Urinary bladder (tissue), 4 donors: ENCODE measurements around the gene DOLPP1. TPM values are rescaled to one million over a fixed set of nuclear protein-coding genes. Genes with fewer than 3 reads are reported as not detected.
"Not testable (repeated sequence)": the region's sequence is repeated elsewhere in the genome, so short reads cannot be mapped to it uniquely, and the experiment has no call there.

Experiments
- DNase-seq: peaks from one replicate; pipeline ENCODE4 v3.0.0-alpha.2; 2015; ENCODE audit errors: extremely low spot score
- H3K27ac ChIP-seq: one replicate; pipeline ENCODE4 v1.5.1; 2013; ENCODE audit warnings: low read depth, mild to moderate bottlenecking, moderate library complexity
- H3K36me3 ChIP-seq: one replicate; pipeline ENCODE4 v1.6.1; 2013; ENCODE audit warnings: mild to moderate bottlenecking, moderate library complexity; ENCODE audit not compliant: insufficient read depth
- H3K4me1 ChIP-seq: one replicate; pipeline ENCODE4 v1.6.1; 2013; ENCODE audit warnings: mild to moderate bottlenecking, moderate library complexity; ENCODE audit not compliant: insufficient read depth
- H3K4me3 ChIP-seq: one replicate; pipeline ENCODE4 v1.5.1; 2013; ENCODE audit warnings: low read depth, low read length
- WGBS: extraction: QIAGEN DNeasy Blood & Tissue Kit; methylation state at CpG from one replicate; pipeline ENCODE4 v1.1.7; 2013; 5-methylcytosine and 5-hydroxymethylcytosine counted together
- polyA plus RNA-seq: library from polyadenylated mRNA; stranded (reverse); fragments of 200-250 nt; gene quantifications from one replicate; pipeline ENCODE4 v1.2.3, GENCODE V29; 2013
- total RNA-seq: library from RNA; depleted of rRNA; stranded (reverse); fragments of >200 nt; gene quantifications from one replicate; pipeline ENCODE4 v1.2.3, GENCODE V29; 2014
- donor health status: healthy with polysubstance abuse.
- donor health status: healthy.

The DOLPP1 gene
- total and polyA plus RNA-seq, 2 donors: 9.0 to 10.5 TPM

DNA sequence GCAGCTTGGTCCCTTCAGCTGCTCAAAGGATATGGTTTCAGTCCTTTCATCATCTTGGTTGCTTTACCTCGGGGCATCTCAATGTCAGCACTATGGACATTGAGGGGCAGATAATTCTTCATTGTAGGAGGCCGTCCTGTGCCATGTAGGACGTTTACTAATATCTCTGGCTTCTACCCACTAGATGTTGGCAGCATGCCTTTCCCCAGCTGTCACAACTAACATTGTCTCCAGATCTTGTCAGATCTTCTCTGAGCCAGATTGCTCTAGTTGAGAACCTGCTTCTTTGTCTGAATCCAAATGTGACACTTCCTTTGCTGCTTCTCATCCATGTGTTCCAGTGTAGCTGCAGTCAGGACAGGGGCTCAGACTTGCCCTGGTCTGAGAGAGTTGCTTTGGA lies 40.6 kb downstream of the DOLPP1 start:
- Histone ChIP-seq H3K27ac (no peak overlapping the region), H3K4me1 (no peaks in the 10 kb centered on the region), H3K4me3 (no peak overlapping the region), H3K36me3 (peaks cover 2% of the 10 kb centered on the region)
- 54% methylated on average over 3 of the region's 3 CpGs for WGBS
- DNase-seq: no peak

DNA sequence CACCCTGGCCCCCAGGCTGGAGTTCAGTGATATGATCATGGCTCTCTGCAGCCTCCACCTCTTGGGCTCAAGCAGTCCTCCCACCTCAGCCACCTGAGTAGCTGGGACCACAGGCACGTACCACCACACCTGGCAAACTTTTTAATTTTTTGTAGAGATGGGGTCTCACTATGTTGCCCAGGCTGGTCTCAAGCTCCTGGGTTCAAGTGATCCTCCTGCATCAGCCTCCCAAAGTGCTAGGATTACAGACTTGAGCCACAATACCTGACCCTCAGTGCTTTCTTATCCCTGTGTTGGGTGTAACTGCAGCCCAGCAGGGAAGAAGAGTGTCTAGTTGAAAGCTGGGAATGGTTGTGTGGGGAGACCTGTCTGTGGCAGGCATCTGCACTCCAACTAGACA lies 41.2 kb downstream of the DOLPP1 start:
- WGBS: 96% methylated on average over 1 of the region's 1 CpG
- DNase-seq: no peak
- Histone ChIP-seq H3K27ac (no peak overlapping the region), H3K4me3 (no peak overlapping the region), H3K4me1 (no peaks in the 10 kb centered on the region), H3K36me3 (peaks cover 2% of the 10 kb centered on the region)

DNA sequence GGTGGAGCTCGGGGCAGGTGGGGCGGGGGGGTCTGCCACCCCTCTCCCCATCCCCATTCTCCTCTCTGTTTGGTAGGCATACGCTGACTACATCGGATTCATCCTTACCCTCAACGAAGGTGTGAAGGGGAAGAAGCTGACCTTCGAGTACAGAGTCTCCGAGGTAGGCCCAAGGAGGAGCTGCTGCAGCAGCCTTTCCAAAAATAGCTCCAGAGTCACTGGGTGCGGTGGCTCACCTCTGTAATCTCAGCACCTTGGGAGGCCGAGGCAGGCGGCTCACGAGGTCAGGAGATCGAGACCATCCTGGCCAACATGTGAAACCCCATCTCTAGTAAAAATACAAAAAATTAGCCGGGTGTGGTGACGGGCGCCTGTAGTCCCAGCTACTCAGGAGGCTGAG lies 42.1 kb downstream of the DOLPP1 start:
- not testable (repeated sequence) for H3K36me3 ChIP-seq, DNase-seq, H3K4me3 ChIP-seq, H3K4me1 ChIP-seq, H3K27ac ChIP-seq
- WGBS: 94% methylated on average over 15 of the region's 15 CpGs

DNA sequence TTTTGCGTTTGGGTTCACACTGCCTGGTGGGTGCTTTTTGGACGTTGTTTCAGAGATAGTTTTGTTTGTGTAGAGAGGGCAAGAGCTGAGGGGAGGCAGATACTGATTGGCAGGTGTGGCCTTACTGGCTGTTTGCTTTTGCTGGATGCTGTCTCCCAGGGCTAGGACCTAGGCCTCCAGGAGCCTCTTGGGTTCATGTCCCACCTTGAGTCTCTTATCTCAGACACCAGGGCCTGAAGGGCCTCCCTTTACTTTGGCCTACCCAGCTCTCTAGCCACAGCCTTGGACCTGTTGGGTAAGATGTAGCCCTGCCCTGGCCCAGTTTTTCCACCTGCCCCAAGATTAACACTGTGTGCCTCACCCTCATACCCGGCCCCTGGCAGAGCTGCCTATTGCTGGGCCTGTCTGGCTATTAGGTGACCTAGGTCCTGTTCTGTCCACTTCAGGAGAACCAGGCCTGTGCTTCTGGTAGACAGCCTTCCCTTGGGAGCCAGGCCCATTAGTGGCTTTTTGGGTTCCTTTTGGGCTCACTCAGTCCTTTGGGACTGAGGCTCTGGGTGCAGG lies 43.7 kb downstream of the DOLPP1 start:
- no peaks in the 10 kb centered on the region for H3K4me1 ChIP-seq
- 73% methylated on average over 3 of the region's 3 CpGs for WGBS
- no peak for DNase-seq
- no peak overlapping the region for H3K4me3 ChIP-seq
- H3K27ac ChIP-seq: no peak overlapping the region
- peaks cover 2% of the 10 kb centered on the region for H3K36me3 ChIP-seq

DNA sequence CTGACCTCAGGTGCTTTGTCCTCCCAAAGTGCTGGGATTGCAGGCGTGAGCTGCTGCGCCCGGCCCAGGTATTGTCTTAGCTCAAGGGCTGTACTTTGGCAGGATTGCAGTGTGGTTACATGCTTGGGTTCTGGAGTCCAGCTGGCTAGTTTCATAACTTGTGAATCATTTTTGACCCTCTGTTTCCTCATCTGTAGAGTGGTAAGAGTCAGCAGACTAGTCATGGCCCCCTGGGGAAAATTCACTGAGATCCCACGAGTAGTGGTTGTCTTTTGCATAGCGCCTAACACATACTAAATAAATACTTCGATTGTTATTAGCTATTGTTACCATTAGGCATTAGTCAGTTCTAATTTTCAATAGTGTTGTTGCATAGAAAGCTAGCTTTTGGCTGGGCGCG lies 44.6 kb downstream of the DOLPP1 start:
- Histone ChIP-seq H3K4me1 (no peaks in the 10 kb centered on the region), H3K27ac (no peak overlapping the region), H3K36me3 (peaks cover 2% of the 10 kb centered on the region), H3K4me3 (no peak overlapping the region)
- no peak for DNase-seq
- WGBS: 90% methylated on average over 8 of the region's 8 CpGs

DNA sequence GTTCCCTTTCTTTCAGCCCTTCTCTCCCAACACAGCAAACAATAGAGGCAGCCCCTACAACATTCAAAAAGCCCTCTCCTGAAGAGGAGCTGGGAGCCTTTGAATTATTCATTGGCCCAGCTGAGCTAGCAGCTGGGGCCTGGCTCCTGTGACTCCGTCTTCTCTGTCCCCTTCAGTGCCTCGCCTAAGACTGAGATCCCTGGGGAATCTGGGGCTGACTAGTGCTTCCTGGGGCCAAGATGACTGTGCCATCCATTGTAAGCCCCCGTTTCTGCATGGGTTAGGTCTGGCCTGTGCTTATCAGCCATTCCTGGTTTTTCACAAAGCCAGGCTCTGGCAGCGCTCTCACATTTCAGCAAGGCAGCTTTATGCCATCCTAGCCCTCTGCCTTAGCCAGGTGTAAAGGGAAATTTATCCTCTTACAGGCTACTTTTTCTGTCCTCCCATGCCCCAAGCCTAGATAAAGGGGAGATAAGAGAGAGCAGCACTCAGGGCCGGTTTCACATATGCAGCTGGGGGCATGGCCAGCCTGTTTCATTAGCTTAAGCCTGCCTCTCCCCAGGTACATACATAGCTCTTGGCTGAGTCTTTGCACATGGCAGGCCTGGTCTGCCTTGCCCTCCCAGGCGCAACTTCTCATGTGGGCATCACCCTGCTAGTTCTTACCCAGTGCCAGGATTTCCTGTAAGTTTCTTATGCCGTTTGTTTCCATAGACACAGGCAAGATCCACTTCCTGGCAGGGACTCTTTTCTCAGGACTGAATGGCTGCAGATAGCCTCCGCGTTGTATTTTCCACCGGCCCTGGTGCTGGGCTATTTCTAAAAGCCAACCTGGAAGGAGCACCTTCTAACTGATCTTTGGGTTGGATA lies 46.1 kb downstream of the DOLPP1 start:
- H3K4me3 ChIP-seq: no peak overlapping the region
- H3K36me3 ChIP-seq: peaks cover 2% of the 10 kb centered on the region
- no peak for DNase-seq
- WGBS: 78% methylated on average over 10 of the region's 10 CpGs
- no peak overlapping the region for H3K27ac ChIP-seq
- H3K4me1 ChIP-seq: no peaks in the 10 kb centered on the region

DNA sequence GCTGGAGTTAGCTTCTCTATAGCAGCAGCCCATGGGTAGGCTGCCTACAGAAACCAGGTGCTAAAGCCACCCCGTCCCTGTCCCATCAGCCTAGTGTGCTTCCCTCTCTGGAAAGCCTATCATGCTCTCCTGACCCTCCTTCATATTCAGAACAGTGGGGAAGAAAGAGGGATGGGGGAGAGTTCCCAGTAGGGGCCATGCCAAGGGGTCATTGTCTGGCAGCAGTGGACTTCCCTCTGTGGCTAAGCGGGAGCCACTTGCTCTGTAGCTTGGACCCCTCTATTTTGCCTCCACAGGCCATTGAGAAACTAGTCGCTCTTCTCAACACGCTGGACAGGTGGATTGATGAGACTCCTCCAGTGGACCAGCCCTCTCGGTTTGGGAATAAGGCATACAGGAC lies 47.8 kb downstream of the DOLPP1 start:
- H3K36me3 ChIP-seq: peaks cover 2% of the 10 kb centered on the region
- DNase-seq: no peak
- WGBS: 94% methylated on average over 5 of the region's 5 CpGs
- H3K4me3 ChIP-seq: no peak overlapping the region
- H3K27ac ChIP-seq: no peak overlapping the region
- no peaks in the 10 kb centered on the region for H3K4me1 ChIP-seq

DNA sequence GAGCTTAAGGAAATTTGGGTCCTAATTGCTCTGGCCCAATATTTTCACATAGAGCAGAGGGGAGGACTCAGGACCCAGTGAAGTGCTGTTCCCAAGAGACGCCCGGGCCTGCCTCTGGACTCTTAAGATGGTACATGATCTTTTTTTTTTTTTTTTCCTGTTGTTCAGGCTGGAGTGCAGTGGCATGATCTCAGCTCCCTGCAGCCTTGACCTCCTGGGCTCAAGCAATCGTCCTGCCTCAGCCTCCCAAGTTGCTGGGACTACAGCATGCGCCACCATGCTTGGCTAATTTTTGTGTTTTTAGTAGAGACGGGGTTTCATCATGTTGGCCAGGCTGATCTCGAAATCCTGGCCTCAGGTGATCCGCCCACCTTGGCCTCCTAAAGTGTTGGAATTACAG lies 49.4 kb downstream of the DOLPP1 start:
- not testable (repeated sequence) for H3K4me3 ChIP-seq, H3K36me3 ChIP-seq, H3K4me1 ChIP-seq, DNase-seq, H3K27ac ChIP-seq
- 93% methylated on average over 7 of the region's 7 CpGs for WGBS

DNA sequence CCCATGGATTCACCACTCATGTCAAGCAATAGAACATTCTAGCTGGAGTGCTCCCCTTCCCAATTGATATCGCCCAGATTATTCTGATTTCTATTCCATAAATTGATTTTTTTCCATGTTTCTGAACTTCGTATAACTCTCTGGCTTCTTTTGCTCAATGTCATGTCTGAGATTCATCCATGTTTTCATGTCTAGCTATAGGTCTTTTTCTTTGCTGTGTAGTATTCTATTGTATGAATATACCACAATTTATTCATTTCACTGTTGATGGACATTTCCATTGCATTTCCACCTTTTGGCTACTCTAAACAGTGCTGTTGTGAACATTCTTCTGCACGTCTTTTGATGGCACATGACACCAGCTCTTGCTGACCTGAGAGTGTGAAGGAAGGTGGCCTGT lies 49.9 kb downstream of the DOLPP1 start:
- H3K27ac ChIP-seq: no peak overlapping the region
- DNase-seq: no peak
- no peak overlapping the region for H3K4me3 ChIP-seq
- no peaks in the 10 kb centered on the region for H3K36me3 ChIP-seq
- WGBS: 67% methylated on average over 3 of the region's 3 CpGs
- H3K4me1 ChIP-seq: no peaks in the 10 kb centered on the region

DNA sequence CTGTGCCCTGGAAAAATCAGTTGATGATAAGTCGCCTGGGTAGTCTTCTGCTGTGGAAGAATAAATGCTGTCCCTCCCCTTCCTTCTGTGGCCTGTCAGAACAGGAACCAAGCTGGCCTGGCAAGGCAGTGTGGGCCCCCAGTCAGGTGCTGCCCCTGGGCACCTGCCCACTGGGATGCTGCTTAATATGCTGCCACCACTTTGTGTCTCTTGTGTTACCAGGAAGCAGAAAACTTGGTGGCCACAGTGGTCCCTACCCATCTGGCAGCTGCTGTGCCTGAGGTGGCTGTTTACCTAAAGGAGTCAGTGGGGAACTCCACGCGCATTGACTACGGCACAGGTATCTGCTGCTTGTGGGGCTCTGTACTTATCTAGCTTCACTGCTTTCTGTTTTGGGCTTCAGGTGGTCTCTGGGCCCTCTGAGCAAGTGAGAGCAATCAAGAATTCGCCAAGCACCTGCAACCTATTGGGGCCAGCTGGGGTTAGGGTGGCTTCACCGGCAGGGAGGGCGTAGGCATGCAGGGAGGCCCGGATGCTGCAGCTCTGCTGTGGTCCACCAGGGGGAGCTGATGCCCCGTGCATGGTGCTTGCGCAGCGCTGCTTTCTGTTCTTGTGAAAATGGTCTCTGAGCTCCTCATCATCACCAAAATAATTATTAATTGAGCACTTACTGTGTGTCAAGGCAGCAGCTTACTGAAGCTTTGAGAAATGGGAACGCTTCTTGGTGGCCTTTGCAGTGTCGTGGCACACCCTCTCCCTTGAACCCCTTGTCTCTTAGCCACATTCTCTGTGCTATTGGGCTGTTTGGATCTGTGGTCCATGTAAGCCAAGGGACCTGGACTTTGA lies 50.6 kb downstream of the DOLPP1 start:
- Histone ChIP-seq H3K27ac (no peak overlapping the region), H3K36me3 (no peaks in the 10 kb centered on the region)

DNA sequence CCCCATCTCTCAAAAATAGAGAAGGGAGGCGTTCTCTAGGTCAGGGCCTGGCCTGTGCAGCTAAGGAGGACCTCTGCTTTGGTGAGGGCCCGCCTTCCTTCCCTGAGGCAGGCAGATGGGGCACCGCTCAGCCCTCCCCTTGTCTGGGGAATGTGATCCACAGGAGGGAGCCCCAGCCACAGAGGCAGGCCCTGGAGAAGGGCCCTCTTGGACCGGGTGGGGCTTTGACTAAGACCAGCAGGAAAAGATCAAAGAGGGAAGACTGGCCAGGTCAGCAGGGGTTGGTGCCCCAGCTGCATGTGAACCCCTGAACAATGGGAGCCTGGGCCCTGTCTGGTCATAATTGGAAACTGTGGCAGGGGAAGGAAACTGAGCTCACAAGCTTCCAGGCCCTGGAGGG lies 52.2 kb downstream of the DOLPP1 start:
- H3K36me3 ChIP-seq: no peaks in the 10 kb centered on the region
- no peaks in the 10 kb centered on the region for H3K4me1 ChIP-seq
- 89% methylated on average over 4 of the region's 4 CpGs for WGBS
- H3K4me3 ChIP-seq: no peak overlapping the region
- H3K27ac ChIP-seq: no peak overlapping the region
- DNase-seq: no peak

More for the DNA sequence above, 50.6 kb downstream of the DOLPP1 start:
- Histone ChIP-seq H3K4me3 (no peak overlapping the region), H3K4me1 (no peaks in the 10 kb centered on the region)
- WGBS: 44% methylated on average over 13 of the region's 13 CpGs
- DNase-seq: no peak

DNA sequence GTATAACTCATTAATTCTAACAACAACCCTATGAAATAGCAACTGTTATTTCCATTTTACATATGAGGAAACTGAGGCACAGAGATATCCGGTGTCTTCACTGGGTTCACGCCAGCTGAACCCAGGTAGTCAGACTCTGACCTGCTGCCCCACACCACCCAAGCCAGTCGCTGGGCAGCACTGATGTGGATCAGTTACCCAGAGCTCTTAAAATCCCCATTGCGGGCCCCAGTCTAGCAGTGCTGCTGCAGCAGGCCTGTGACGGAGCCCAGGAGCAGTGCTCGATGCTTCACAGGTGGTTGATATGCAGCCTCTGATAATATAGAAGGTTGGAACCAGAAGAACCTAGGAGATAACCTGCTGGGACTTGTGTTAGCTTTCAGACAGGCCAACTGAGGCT lies 54.6 kb downstream of the DOLPP1 start:
- Histone ChIP-seq H3K4me1 (no peaks in the 10 kb centered on the region), H3K27ac (no peak overlapping the region), H3K36me3 (no peaks in the 10 kb centered on the region), H3K4me3 (no peak overlapping the region)
- 88% methylated on average over 6 of the region's 6 CpGs for WGBS
- no peak for DNase-seq

DNA sequence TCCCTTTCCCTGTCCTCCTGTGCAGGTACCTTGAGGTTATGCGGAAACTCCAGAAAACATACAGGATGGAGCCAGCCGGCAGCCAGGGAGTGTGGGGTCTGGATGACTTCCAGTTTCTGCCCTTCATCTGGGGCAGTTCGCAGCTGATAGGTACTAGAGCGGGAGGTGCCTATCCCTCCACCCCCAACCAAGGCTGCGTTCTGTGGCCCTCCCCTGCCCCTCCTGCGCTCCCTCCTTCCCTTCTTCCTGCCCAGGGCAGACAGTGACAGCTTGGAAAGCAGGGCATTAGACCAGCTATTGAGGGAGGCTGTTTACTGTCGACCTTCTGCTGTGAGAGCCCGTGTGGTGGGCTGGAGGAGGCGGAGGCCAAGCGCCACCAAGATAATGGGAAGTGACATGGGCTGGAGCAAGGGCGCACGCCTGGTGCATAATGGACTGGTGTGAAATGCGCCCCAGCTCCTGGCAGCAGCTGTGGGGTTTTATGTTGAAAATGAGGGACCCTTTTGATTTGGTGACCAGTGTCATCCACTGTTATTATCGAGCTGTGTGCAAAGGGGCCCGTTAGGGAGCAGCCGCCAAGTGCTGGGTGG lies 55.6 kb downstream of the DOLPP1 start:
- Histone ChIP-seq H3K4me3 (no peak overlapping the region), H3K27ac (no peak overlapping the region), H3K4me1 (no peaks in the 10 kb centered on the region), H3K36me3 (no peaks in the 10 kb centered on the region)
- whole genome bisulfite sequencing: 80% methylated on average over 16 of the region's 16 CpGs
- no peak for DNase-seq
